Stimulated activated CD8-positive, alpha-beta memory T cell treated with anti-CD3 and anti-CD28 coated beads, Interleukin-15, amount 100 ng/mL, for 24 hours (primary cell): Measurements from ENCODE around the gene TMEM218.

ENCODE experiments used
- DNase-seq: peaks from one replicate; pipeline ENCODE4 v3.0.0-alpha.2; 2020; ENCODE audit warnings: low read depth

The TMEM218 gene

GRCh38 chr11:125111343-125112207 lies at the start of gene TMEM218:
Gene TMEM218, minus strand, starts transcription at chr11:125111626. Its CDS starts 9,385 bp downstream, at chr11:125102241.
- DNase-seq: peak; percentile 80

GRCh38 chr11:125157953-125158680 lies 46.7 kb upstream of the TMEM218 start:
- no peak for DNase-seq

- no peak for DNase-seq
Observed at GRCh38 chr11:125157118-125157733, 45.8 kb upstream of the TMEM218 start.

GRCh38 chr11:125156346-125157117 lies 45.1 kb upstream of the TMEM218 start:
- no peak for DNase-seq

GRCh38 chr11:125155767-125156166 lies 44.3 kb upstream of the TMEM218 start:
- DNase-seq: no peak

- DNase-seq: no peak
Observed at GRCh38 chr11:125155100-125155444, 43.6 kb upstream of the TMEM218 start.

GRCh38 chr11:125154378-125155099 lies 43.1 kb upstream of the TMEM218 start:
- DNase-seq: no peak

- DNase-seq: no peak
Observed at GRCh38 chr11:125153837-125154236, 42.4 kb upstream of the TMEM218 start.

GRCh38 chr11:125148743-125149142 lies 37.3 kb upstream of the TMEM218 start:
- DNase-seq: no peak

- DNase-seq: no peak
Observed at GRCh38 chr11:125148011-125148410, 36.6 kb upstream of the TMEM218 start.

- no peak for DNase-seq
Observed at GRCh38 chr11:125147280-125147679, 35.9 kb upstream of the TMEM218 start.

GRCh38 chr11:125146232-125146631 lies 34.8 kb upstream of the TMEM218 start:
- DNase-seq: no peak

- peak; percentile 57 for DNase-seq
Observed at GRCh38 chr11:125141686-125142535, 30.5 kb upstream of the TMEM218 start.

GRCh38 chr11:125141178-125141577 lies 29.8 kb upstream of the TMEM218 start:
- DNase-seq: no peak

- no peak for DNase-seq
Observed at GRCh38 chr11:125140233-125140632, 28.8 kb upstream of the TMEM218 start.

- no peak for DNase-seq
Observed at GRCh38 chr11:125139778-125140177, 28.4 kb upstream of the TMEM218 start.

GRCh38 chr11:125138966-125139365 lies 27.5 kb upstream of the TMEM218 start:
- no peak for DNase-seq

GRCh38 chr11:125136001-125136400 lies 24.6 kb upstream of the TMEM218 start:
- no peak for DNase-seq

- no peak for DNase-seq
Observed at GRCh38 chr11:125132596-125132995, 21.2 kb upstream of the TMEM218 start.

- DNase-seq: no peak
Observed at GRCh38 chr11:125132071-125132470, 20.6 kb upstream of the TMEM218 start.
